ENCODE data around the gene CD209.

DNA sequence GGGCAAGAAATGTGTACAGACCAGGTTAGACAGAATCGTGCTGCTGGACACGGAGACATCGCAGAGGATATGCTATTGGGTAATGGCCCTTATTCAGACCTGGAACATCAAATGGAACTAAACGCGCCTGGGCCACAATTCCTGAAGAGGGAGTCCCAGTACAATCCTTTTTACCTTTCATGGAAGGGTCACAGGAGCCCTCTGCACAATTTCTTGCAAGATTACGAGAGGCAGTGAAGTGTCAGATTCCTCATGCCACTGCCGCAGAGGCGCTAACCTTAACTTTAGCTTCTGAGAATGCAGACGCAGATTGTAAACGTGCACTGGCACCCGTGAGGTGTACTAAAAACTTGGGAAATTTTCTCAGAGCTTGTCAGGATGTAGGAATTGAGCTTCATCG, 33.8 kb upstream of the CD209 start:
- TF ChIP-seq POLR2A (IDR thresholded peaks at IDR 0.05) (no peak), CTCF (IDR thresholded peaks at IDR 0.05) (no peak)
